LNCAP (cell line): Measurements from ENCODE around the gene LENG1.

Source experiments
- TF ChIP-seq, protein P1 (sequence below): fragments of 450-650 bp; IDR thresholded peaks from 2 replicates; pipeline ENCODE4 v1.5.1; 2017; ENCODE audit warnings: mild to moderate bottlenecking

LENG1 gene

DNA sequence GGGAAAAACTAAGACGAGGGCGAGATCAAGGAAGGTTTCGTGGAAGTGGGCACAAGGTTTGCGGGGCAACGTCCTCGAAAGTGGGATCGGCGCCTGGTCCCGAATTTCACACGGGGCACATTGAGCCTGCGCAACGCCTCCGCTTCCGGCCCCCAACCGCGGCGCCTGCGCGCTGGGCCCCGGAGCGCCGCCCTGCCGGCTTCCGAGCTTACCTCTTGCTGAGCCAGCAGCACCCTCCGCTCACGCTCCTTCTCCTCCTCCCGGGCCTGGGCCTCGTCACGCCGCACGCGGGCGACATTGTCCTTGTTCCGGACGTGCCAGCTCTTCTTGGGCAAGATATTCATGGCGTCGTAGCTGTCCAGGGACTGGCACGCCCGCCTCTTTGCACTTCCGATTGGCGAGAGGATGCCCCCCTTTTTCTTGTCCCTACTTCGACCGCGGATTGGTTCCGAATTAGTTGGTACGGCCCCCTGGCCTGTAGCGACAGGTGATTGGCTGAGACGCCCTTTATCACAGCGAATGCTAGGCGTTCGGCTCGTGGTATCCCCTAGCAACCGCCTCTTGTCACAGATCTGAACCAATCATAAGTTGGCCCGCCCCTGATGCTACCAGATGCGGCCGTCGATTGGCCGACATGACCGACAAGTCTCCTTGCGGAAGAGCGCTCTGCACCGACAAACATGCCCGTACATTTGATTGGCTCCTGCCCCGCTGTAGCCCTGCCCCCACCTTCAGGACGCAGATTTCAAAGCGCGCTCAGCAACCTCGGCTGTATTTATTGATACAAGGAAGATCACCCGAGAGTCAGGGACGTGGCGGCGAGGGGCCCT lies at the start of gene LENG1:
Gene LENG1, minus strand, starts transcription at position 370 of the 830 bp plus-strand sequence. Its CDS starts 26 bp downstream, at position 344.
- TF ChIP-seq, protein P1, sequence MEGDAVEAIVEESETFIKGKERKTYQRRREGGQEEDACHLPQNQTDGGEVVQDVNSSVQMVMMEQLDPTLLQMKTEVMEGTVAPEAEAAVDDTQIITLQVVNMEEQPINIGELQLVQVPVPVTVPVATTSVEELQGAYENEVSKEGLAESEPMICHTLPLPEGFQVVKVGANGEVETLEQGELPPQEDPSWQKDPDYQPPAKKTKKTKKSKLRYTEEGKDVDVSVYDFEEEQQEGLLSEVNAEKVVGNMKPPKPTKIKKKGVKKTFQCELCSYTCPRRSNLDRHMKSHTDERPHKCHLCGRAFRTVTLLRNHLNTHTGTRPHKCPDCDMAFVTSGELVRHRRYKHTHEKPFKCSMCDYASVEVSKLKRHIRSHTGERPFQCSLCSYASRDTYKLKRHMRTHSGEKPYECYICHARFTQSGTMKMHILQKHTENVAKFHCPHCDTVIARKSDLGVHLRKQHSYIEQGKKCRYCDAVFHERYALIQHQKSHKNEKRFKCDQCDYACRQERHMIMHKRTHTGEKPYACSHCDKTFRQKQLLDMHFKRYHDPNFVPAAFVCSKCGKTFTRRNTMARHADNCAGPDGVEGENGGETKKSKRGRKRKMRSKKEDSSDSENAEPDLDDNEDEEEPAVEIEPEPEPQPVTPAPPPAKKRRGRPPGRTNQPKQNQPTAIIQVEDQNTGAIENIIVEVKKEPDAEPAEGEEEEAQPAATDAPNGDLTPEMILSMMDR, result peak; percentile 26; the same call in 1 of the 2 replicates

DNA sequence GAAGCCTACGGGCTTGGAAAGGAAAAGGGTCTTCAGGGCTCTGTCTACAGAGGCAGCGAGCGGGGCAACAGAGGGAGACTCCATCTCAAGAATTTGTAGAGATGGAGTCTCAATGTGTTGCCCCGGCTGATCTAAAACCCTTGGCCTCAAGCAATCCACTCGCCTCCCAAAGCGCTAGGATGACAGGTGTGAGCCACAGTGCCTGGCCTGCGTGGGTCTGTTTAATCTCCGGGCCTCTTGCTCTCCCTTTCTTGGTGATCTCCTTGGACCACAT lies 49.2 kb upstream of the LENG1 start:
- TF ChIP-seq, protein P1, result no peak

DNA sequence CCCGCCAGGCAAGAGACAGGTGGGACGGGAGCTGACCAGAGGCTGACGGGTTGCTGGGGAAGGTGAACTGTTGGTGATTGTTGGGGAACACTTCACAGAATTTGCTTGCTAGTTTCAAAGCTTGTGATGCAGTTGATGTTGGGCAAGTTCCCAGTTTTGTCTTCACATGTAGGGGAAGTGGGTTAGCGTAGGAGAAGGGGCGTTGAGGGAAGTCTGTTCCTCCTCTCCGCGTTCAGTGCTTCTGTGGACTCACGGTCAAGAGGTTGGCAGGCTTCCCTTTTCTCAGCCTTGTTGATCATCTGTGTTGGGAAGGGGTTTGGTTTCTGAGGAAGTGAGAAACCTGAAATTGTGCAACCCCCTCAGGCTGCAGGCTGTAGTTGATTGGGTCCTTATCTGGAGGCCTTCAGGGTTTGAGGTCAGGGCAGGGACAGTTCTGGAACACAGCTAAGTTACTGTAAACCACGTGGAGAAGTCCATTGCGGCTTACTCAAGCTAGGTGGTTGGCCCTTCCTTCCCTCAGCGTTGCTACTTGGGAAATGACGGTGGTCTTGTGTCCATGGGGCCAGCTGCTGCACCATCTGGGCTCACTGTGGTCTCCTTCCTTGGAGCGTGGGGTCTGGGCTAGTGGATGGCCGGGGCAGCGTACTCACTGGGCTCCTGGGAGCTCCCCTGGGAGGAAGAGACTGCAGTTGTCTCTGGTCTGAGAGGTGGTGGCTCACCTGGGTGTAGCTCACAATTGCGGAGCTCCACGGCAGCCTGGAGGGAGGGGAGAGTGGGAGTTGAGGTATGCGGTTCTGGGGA lies 48.7 kb upstream of the LENG1 start:
- TF ChIP-seq, protein P1, result no peak

GRCh38 chr19:54207676-54207982 lies 48.1 kb upstream of the LENG1 start:
- TF ChIP-seq, protein P1, result no peak

GRCh38 chr19:54206831-54207177 lies 47.3 kb upstream of the LENG1 start:
- TF ChIP-seq, protein P1, result no peak

GRCh38 chr19:54206030-54206830 lies 46.7 kb upstream of the LENG1 start:
- TF ChIP-seq, protein P1, result no peak

- TF ChIP-seq, protein P1, result no peak
These were observed 45.4 kb upstream of the LENG1 start for GRCh38 chr19:54204767-54205468.
